NCI-H2107 (cell line): ENCODE measurements around the gene ELAC2.

Experiments
- DNase-seq: peaks from one replicate; lab custom pipeline; 2025; lab: John Stamatoyannopoulos, UW

Gene ELAC2

GRCh38 chr17:13017655-13018459 lies at the start of gene ELAC2:
Gene ELAC2 (minus strand): TSS chr17:13018027. CDS start chr17:13017947, 80 bp downstream.
- DNase-seq = peak; percentile 84

- no peak for DNase-seq
These were observed 47.2 kb upstream of the ELAC2 start for GRCh38 chr17:13065032-13065431.

GRCh38 chr17:13055131-13055530 lies 37.3 kb upstream of the ELAC2 start:
- DNase-seq = no peak

- DNase-seq = no peak
These were observed 36.8 kb upstream of the ELAC2 start for GRCh38 chr17:13054666-13055065.

GRCh38 chr17:13051915-13052314 lies 34.1 kb upstream of the ELAC2 start:
- DNase-seq = no peak

- DNase-seq = no peak
These were observed 29.3 kb upstream of the ELAC2 start for GRCh38 chr17:13047011-13047606.

GRCh38 chr17:13046361-13046760 lies 28.5 kb upstream of the ELAC2 start:
- DNase-seq = no peak

- no peak for DNase-seq
These were observed 26.8 kb upstream of the ELAC2 start for GRCh38 chr17:13044572-13045065.

GRCh38 chr17:13038931-13039665 lies 21.3 kb upstream of the ELAC2 start:
- DNase-seq = no peak

GRCh38 chr17:13036751-13037150 lies 18.9 kb upstream of the ELAC2 start:
- no peak for DNase-seq

GRCh38 chr17:13035420-13035819 lies 17.6 kb upstream of the ELAC2 start:
- DNase-seq = no peak

- DNase-seq = no peak
These were observed 14.0 kb upstream of the ELAC2 start for GRCh38 chr17:13031718-13032350.

- DNase-seq = no peak
These were observed 12.9 kb upstream of the ELAC2 start for GRCh38 chr17:13030459-13031300.

- DNase-seq = no peak
These were observed 12.2 kb upstream of the ELAC2 start for GRCh38 chr17:13030056-13030455.

GRCh38 chr17:13029340-13029739 lies 11.5 kb upstream of the ELAC2 start:
- no peak for DNase-seq

GRCh38 chr17:13027246-13027645 lies 9.4 kb upstream of the ELAC2 start:
- DNase-seq = no peak

GRCh38 chr17:13025687-13026086 lies 7.9 kb upstream of the ELAC2 start:
- DNase-seq = no peak

GRCh38 chr17:13025258-13025627 lies 7.4 kb upstream of the ELAC2 start:
- no peak for DNase-seq

GRCh38 chr17:13024526-13025257 lies 6.9 kb upstream of the ELAC2 start:
- DNase-seq = no peak

- DNase-seq = no peak
These were observed 6.2 kb upstream of the ELAC2 start for GRCh38 chr17:13024016-13024415.
